Right lobe of liver (tissue), 6 donors: Measurements from ENCODE around the gene TTC31. TPM values are rescaled to one million over a fixed set of nuclear protein-coding genes. Genes with fewer than 3 reads are reported as not detected.

ENCODE experiments used
- ATAC-seq, 4 donors: fragments of 200-7000 bp; cut with Tn5 transposase; one replicate each; pipeline ENCODE4 v1.9.1; 2020; ENCODE audit warnings: mild to moderate bottlenecking in 4 of 4, moderate library complexity in 4 of 4
- DNase-seq, 3 donors: peaks; one replicate each; pipeline ENCODE4 v3.0.0-alpha.2; 2020
- H3K27ac ChIP-seq, 3 donors: fragments of 200-600 bp; one replicate each; pipeline ENCODE4 v1.8.0; 2022
- H3K27me3 ChIP-seq, 2 donors: fragments of 200-600 bp; one replicate each; pipeline ENCODE4 v1.8.0; 2022
- H3K36me3 ChIP-seq, 4 donors: fragments of 200-600 bp; sonication (generic) in 1 of 4; one replicate each; pipeline versions ENCODE4 v1.5.1 to v1.8.0; 2017 to 2022; ENCODE audit warnings: control low read depth in 1 of 4
- H3K4me1 ChIP-seq, 4 donors: fragments of 200-600 bp; sonication (generic) in 1 of 4; one replicate each; pipeline versions ENCODE4 v1.5.1 to v1.8.0; 2017 to 2022; ENCODE audit warnings: control low read depth in 1 of 4
- H3K4me3 ChIP-seq, 3 donors: fragments of 200-600 bp; one replicate each; pipeline ENCODE4 v1.8.0; 2022
- H3K9me3 ChIP-seq, 4 donors: fragments of 200-600 bp; sonication (generic) in 1 of 4; one replicate each; pipeline versions ENCODE4 v1.5.1 to v1.8.0; 2017 to 2022; ENCODE audit warnings: control low read depth in 1 of 4
- CTCF ChIP-seq, 4 donors: fragments of 200-600 bp in 3 of 4; fragments of 450-650 bp in 1 of 4; IDR thresholded peaks; one replicate each; pipeline versions ENCODE4 v1.5.1 to v1.8.0; 2016 to 2022; ENCODE audit warnings: antibody characterized with exemption in 4 of 4, mild to moderate bottlenecking in 2 of 4
- POLR2A ChIP-seq: fragments of 450-650 bp; IDR thresholded peaks from one replicate; pipeline ENCODE4 v1.6.1; 2017; ENCODE audit warnings: antibody characterized with exemption, mild to moderate bottlenecking
- WGBS: methylation state at CpG from one replicate; pipeline ENCODE4 v1.1.6; 2018; ENCODE audit warnings: low coverage, low lambda C conversion rate; ENCODE audit not compliant: insufficient coverage; ENCODE audit errors: missing lambda C conversion rate; 5-methylcytosine and 5-hydroxymethylcytosine counted together
- intact Hi-C, 2 donors: fragments of 100-400 bp; cut with DNase I; formaldehyde crosslinking; loops; one replicate each; pipeline versions ENCODE4 v1.11.2 to v1.14.1; 2022
- total RNA-seq, 6 experiments: library from RNA; depleted of rRNA in 2 of 6; stranded (reverse); fragments of >200 nt in 2 of 6; fragmentation: NEBNext Ultra II Directional in 3 of 6; extraction: Animal tissue kit (Norgen Biotek cat#: 25700) in 3 of 6; gene quantifications; one replicate each; pipeline versions ENCODE4 v1.1.0 to v1.2.4, GENCODE V29; 2016 to 2023
- donor health status: DM: no; HTN: yes; CAD: no.
- donor health status: DM: no; HTN: no; CAD: no.
- donor health status: DM: no; HTN: no; CAD: no.
- donor health status: DM: no; HTN: yes; CAD: no.
- donor health status: DM: no; HTN: yes; CAD: no.

Gene TTC31
- total RNA-seq, 6 experiments from 2014 or later, result 14.5 to 31.5 (median 26.7) TPM

- no peaks in the 10 kb centered on the region for H3K4me1 ChIP-seq
- no peak for DNase-seq
- WGBS, result 39% methylated on average over 7 of the region's 7 CpGs
- no peaks in the 10 kb centered on the region for H3K27me3 ChIP-seq
- H3K27ac ChIP-seq, result no peak overlapping the region
- intact Hi-C loops, result no loop called here
- no peaks in the 10 kb centered on the region for H3K36me3 ChIP-seq
- no peak for ATAC-seq
- TF ChIP-seq CTCF (IDR thresholded peaks at IDR 0.05) (no peak), POLR2A (no peak)
- H3K4me3 ChIP-seq, result no peak overlapping the region
- H3K9me3 ChIP-seq, result no peaks in the 10 kb centered on the region
Observed at GRCh38 chr2:74538881-74539339, 56.0 kb downstream of the TTC31 start.

- no peak overlapping the region for H3K27ac ChIP-seq
- H3K36me3 ChIP-seq, result no peaks in the 10 kb centered on the region
- no peak for TF ChIP-seq POLR2A
- no peaks in the 10 kb centered on the region for H3K9me3 ChIP-seq
- intact Hi-C loops, result no loop called here
- no peak overlapping the region for H3K4me3 ChIP-seq
- DNase-seq (no peak), ATAC-seq (no peak)
- no peaks in the 10 kb centered on the region for H3K27me3 ChIP-seq
- WGBS, result 30% methylated on average over 2 of the region's 5 CpGs
- no peaks in the 10 kb centered on the region for H3K4me1 ChIP-seq
Observed at GRCh38 chr2:74540291-74540690, 57.4 kb downstream of the TTC31 start.

GRCh38 chr2:74542978-74543377, 60.1 kb downstream of the TTC31 start:
- H3K4me3 ChIP-seq, result no peak overlapping the region
- no peak overlapping the region for H3K27ac ChIP-seq
- H3K9me3 ChIP-seq, result no peaks in the 10 kb centered on the region
- H3K4me1 ChIP-seq, result no peaks in the 10 kb centered on the region
- intact Hi-C loops, result no loop called here
- 89% methylated on average over 1 of the region's 1 CpG for WGBS
- ATAC-seq (no peak), DNase-seq (no peak)
- no peaks in the 10 kb centered on the region for H3K27me3 ChIP-seq
- H3K36me3 ChIP-seq, result no peaks in the 10 kb centered on the region
- TF ChIP-seq CTCF (IDR thresholded peaks at IDR 0.05) (no peak), POLR2A (no peak)

Other genes starting within 250 kb of the TTC31 start
- 1 to 10 TPM in 2 of 6 experiments, under 1 TPM in 4; 0.12 to 1.2 (median 0.68) TPM for gene SLC4A5, start 139.7 kb upstream of the TTC31 start, total RNA-seq
- gene DCTN1, start 102.8 kb upstream of the TTC31 start, total RNA-seq, result 10 to 100 TPM; 33.7 to 47.9 (median 37.3) TPM
- under 1 TPM in 5 of 6 experiments, not detected in 1; 0.18 to 0.56 (median 0.31) TPM for gene C2orf81, start 61.5 kb upstream of the TTC31 start, total RNA-seq
- gene WDR54, start 61.4 kb upstream of the TTC31 start, total RNA-seq, result 1 to 10 TPM; 1.6 to 5.3 (median 2.2) TPM
- gene RTKN, start 41.1 kb upstream of the TTC31 start, total RNA-seq, result 100 to 1,000 TPM in 2 of 6 experiments, 10 to 100 TPM in 4; 61.5 to 103 (median 83.0) TPM
- gene INO80B, start 28.0 kb upstream of the TTC31 start, total RNA-seq, result 10 to 100 TPM in 5 of 6 experiments, 1 to 10 TPM in 1; 3.4 to 20.3 (median 18.8) TPM
- 10 to 100 TPM; 29.6 to 37.6 (median 32.2) TPM for gene WBP1, start 24.6 kb upstream of the TTC31 start, total RNA-seq
- 10 to 100 TPM; 41.0 to 45.2 (median 43.6) TPM for gene MOGS, start 17.7 kb upstream of the TTC31 start, total RNA-seq
- 10 to 100 TPM; 10.7 to 51.9 (median 42.6) TPM for gene MRPL53, start 10.4 kb upstream of the TTC31 start, total RNA-seq
- gene CCDC142, start 83 bp upstream of the TTC31 start, total RNA-seq, result 10 to 100 TPM in 3 of 6 experiments, 1 to 10 TPM in 3; 5.9 to 15.4 (median 11.2) TPM
- 1 to 10 TPM; 1.4 to 8.4 (median 5.8) TPM for gene LBX2, start 16.5 kb downstream of the TTC31 start, total RNA-seq
- 10 to 100 TPM in 5 of 6 experiments, 1 to 10 TPM in 1; 9.6 to 17.5 (median 13.3) TPM for gene PCGF1, start 24.6 kb downstream of the TTC31 start, total RNA-seq
- gene TLX2, start 31.4 kb downstream of the TTC31 start, total RNA-seq, result not detected
- gene DQX1, start 43.1 kb downstream of the TTC31 start, total RNA-seq, result not detected
- 100 to 1,000 TPM in 1 of 6 experiments, 10 to 100 TPM in 5; 64.6 to 109 (median 80.4) TPM for gene AUP1, start 46.6 kb downstream of the TTC31 start, total RNA-seq
- gene HTRA2, start 46.9 kb downstream of the TTC31 start, total RNA-seq, result 10 to 100 TPM; 12.3 to 20.3 (median 15.2) TPM
- 1 to 10 TPM in 5 of 6 experiments, under 1 TPM in 1; 0.92 to 3.3 (median 1.8) TPM for gene LOXL3, start 70.9 kb downstream of the TTC31 start, total RNA-seq
- gene DOK1, start 71.6 kb downstream of the TTC31 start, total RNA-seq, result 1 to 10 TPM; 1.9 to 3.7 (median 3.2) TPM
- gene M1AP, start 165.2 kb downstream of the TTC31 start, total RNA-seq, result not detected
- 1 to 10 TPM; 1.1 to 2.3 (median 1.6) TPM for gene SEMA4F, start 171.2 kb downstream of the TTC31 start, total RNA-seq